Osteoblast (primary cell): ENCODE measurements around the gene GPN2. TPM values are rescaled to one million over a fixed set of nuclear protein-coding genes. Genes with fewer than 3 reads are reported as not detected.

ENCODE experiments used
- DNase-seq: peaks from one replicate; pipeline ENCODE4 v3.0.0; 2011; ENCODE audit warnings: low spot score, mixed read lengths; ENCODE audit not compliant: insufficient read length; ENCODE audit errors: missing footprints
- H2AFZ ChIP-seq: 2 replicates; pipeline ENCODE4 v1.6.0; 2011; ENCODE audit warnings: mild to moderate bottlenecking, low read length
- H3K27ac ChIP-seq: 2 replicates; pipeline ENCODE4 v1.5.1; 2011; ENCODE audit warnings: mild to moderate bottlenecking, low read depth, low read length, moderate library complexity
- H3K27me3 ChIP-seq: 2 replicates; pipeline ENCODE4 v1.6.0; 2012; ENCODE audit warnings: mild to moderate bottlenecking, control low read depth, inconsistent platforms, low read length, moderate library complexity; ENCODE audit not compliant: insufficient read depth
- H3K36me3 ChIP-seq: 2 replicates; pipeline ENCODE4 v1.5.1; 2011; ENCODE audit warnings: mild to moderate bottlenecking, low read length, control low read depth, moderate library complexity; ENCODE audit not compliant: insufficient read depth
- H3K4me1 ChIP-seq: 2 replicates; pipeline ENCODE4 v1.5.1; 2011; ENCODE audit warnings: mild to moderate bottlenecking, low read length, control low read depth, moderate library complexity; ENCODE audit not compliant: insufficient read depth
- H3K4me2 ChIP-seq: 2 replicates; pipeline ENCODE4 v1.6.0; 2011; ENCODE audit warnings: mild to moderate bottlenecking, low read length; ENCODE audit not compliant: insufficient read depth
- H3K4me3 ChIP-seq: fragments of 200-600 bp; sonication (generic); 3 replicates; pipeline ENCODE4 v1.5.1; 2012; ENCODE audit warnings: mild to moderate bottlenecking, low read length, inconsistent platforms; ENCODE audit not compliant: insufficient read depth
- H3K79me2 ChIP-seq: 2 replicates; pipeline ENCODE4 v1.6.0; 2012; ENCODE audit warnings: mild to moderate bottlenecking, low read length, control low read depth, inconsistent platforms; ENCODE audit not compliant: insufficient read depth
- H3K9me3 ChIP-seq: 2 replicates; pipeline ENCODE4 v1.5.1; 2011; ENCODE audit warnings: low read depth, low read length, control low read depth
- H4K20me1 ChIP-seq: 2 replicates; pipeline ENCODE4 v1.6.0; 2012; ENCODE audit warnings: mild to moderate bottlenecking, low read length, control low read depth; ENCODE audit not compliant: insufficient read depth
- total RNA-seq: library from RNA; depleted of rRNA; stranded (reverse); fragments of >200 nt; gene quantifications from 2 replicates; pipeline ENCODE4 v1.2.3, GENCODE V29; 2012
- TF ChIP-seq, protein P1 (sequence below): IDR thresholded peaks from 2 replicates; pipeline ENCODE4 v1.5.1; 2011; ENCODE audit warnings: mild to moderate bottlenecking, low read depth, low read length, moderate library complexity; ENCODE audit errors: extremely low read depth

Gene GPN2
- total RNA-seq, 1 donor, result 8.0 TPM

DNA sequence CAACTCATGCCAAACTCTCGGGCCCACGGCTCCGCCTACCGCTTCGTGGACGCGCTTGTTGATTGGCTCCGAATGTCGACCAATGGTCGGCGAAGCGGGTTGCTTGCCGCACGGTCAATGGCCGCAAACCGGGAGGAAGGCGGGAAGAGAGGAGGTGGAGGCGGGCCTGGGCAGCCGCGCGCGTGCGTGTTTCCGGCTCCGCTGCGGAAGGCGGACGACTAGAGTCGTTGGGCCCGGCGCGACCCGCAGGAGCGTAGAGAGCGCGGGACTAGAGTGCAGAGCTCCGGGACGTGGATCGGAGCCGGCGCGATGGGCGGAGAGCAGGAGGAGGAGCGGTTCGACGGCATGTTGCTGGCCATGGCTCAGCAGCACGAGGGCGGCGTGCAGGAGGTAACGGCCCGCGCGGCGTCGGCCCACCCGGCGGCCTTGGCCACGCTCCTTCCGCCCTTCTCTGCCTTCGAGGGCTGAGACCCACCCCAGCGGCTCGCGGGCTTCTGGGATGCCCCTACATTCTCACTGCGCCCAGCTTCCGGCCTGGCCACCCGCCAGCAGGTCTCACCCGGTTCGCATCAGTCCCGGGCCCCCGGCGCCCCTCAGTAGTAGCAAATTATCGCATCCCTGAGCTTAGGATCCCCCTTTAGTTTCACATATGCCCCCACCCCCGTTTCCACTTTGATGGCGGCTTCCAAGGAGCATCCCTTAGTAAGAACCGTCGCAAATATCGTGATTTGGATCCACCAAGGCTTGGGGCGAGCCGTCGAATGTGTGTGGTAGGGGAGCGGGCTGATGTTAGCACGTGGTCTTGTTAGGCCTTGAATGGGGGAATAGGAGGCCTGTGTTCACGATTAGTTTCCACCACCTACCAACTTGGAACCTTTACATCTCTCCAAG is 31.7 kb upstream of the GPN2 start, which contains the start of gene NUDC:
Gene NUDC (plus strand): TSS at position 204 of the 891 bp plus-strand sequence. CDS start 106 bp downstream, at position 310.
- Histone ChIP-seq H3K4me1 (peaks cover 19% of the 10 kb centered on the region), H3K79me2 (peaks cover 39% of the 10 kb centered on the region), H2AFZ (peak within 1 kb of the TSS; percentile 85), H3K27me3 (no peaks in the 10 kb centered on the region), H3K36me3 (peaks cover 27% of the 10 kb centered on the region), H3K4me2 (peak within 1 kb of the TSS; percentile 96), H3K9me3 (no peaks in the 10 kb centered on the region), H3K4me3 (peak within 1 kb of the TSS; percentile 86), H3K27ac (peak within 1 kb of the TSS; percentile 74), H4K20me1 (peaks cover 17% of the 10 kb centered on the region)
- TF ChIP-seq, protein P1, sequence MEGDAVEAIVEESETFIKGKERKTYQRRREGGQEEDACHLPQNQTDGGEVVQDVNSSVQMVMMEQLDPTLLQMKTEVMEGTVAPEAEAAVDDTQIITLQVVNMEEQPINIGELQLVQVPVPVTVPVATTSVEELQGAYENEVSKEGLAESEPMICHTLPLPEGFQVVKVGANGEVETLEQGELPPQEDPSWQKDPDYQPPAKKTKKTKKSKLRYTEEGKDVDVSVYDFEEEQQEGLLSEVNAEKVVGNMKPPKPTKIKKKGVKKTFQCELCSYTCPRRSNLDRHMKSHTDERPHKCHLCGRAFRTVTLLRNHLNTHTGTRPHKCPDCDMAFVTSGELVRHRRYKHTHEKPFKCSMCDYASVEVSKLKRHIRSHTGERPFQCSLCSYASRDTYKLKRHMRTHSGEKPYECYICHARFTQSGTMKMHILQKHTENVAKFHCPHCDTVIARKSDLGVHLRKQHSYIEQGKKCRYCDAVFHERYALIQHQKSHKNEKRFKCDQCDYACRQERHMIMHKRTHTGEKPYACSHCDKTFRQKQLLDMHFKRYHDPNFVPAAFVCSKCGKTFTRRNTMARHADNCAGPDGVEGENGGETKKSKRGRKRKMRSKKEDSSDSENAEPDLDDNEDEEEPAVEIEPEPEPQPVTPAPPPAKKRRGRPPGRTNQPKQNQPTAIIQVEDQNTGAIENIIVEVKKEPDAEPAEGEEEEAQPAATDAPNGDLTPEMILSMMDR, result no peak
- peak; percentile 98 for DNase-seq

DNA sequence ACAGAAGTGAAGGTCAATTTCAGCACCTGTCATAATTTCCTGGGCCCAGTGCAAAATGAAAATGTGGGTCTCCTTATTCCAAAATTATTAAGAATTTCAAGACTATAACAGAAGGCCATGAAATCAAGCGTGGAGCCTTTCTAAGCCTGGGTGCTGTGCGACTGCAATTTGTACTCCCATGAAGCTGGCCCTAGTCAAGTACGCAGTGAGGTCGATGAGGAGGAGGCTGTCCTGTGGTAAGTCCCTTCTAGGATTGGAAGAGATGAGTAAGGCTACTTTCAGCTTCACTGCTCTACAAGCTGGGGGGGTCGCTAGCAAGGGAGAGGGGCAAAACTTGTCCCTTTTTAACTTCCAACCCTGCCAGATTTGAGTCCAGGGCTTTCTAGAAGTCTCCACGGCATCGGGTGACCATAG is 31.1 kb upstream of the GPN2 start:
- DNase-seq, result no peak
- peaks cover 17% of the 10 kb centered on the region for H4K20me1 ChIP-seq
- TF ChIP-seq, protein P1, result no peak
- peak overlapping the region; percentile 74 for H3K27ac ChIP-seq
- H2AFZ ChIP-seq, result peak overlapping the region; percentile 85
- H3K79me2 ChIP-seq, result peaks cover 33% of the 10 kb centered on the region
- H3K4me2 ChIP-seq, result peak overlapping the region; percentile 96
- peak overlapping the region; percentile 86 for H3K4me3 ChIP-seq
- peaks cover 19% of the 10 kb centered on the region for H3K4me1 ChIP-seq
- H3K9me3 ChIP-seq, result no peaks in the 10 kb centered on the region
- peaks cover 21% of the 10 kb centered on the region for H3K36me3 ChIP-seq
- no peaks in the 10 kb centered on the region for H3K27me3 ChIP-seq

DNA sequence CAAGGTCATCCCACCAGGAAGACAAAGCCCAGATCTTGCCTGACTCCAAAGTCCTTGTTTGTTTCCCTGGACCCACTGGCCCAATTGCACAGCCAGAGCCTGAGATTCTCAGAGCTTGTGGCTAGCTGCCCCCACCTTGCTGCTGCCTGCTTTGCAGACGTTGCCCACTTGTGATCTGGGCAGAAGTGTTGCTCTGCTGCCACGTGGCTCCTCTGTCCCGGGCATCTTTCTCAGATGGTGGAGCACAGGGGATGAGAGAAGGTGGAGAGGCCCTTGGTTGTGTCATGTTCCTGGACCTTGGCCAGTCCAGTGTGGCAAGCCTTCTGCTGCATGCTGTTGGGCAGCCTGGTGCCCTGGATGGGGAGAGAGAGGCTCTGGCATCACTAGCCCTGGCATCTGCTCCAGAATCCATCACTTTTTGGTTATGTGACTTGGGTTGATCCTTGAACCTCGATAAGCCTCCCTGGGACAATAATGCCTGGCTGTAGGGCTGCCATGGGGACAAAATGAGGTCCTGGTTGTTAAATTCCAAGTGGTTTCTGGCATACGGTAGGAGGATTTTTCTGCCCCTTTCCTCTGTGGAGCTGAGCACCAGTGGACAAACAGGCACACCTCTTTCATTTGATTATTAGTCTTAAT is 25.2 kb upstream of the GPN2 start:
- H3K9me3 ChIP-seq, result no peaks in the 10 kb centered on the region
- H3K4me1 ChIP-seq, result no peaks in the 10 kb centered on the region
- H3K36me3 ChIP-seq, result no peaks in the 10 kb centered on the region
- TF ChIP-seq, protein P1, result no peak
- H3K27me3 ChIP-seq, result peaks cover 2% of the 10 kb centered on the region
- no peak overlapping the region for H3K27ac ChIP-seq
- DNase-seq, result no peak
- H3K79me2 ChIP-seq, result no peaks in the 10 kb centered on the region
- H4K20me1 ChIP-seq, result no peaks in the 10 kb centered on the region
- no peak overlapping the region for H3K4me2 ChIP-seq
- no peak overlapping the region for H3K4me3 ChIP-seq
- no peak overlapping the region for H2AFZ ChIP-seq
